ENCODE results near the gene CDH4. TPM values are rescaled to one million over a fixed set of nuclear protein-coding genes. Genes with fewer than 3 reads are reported as not detected.

CDH4 gene
- total RNA-seq, 1 experiment from 2014 or later: not detected

- Histone ChIP-seq H3K79me2 (ENCODE audit: low read depth) (no peaks in the 10 kb centered on the region), H3K27me3 (ENCODE audit: insufficient read depth, low read depth) (peaks cover 68% of the 10 kb centered on the region), H3K27ac (no peak overlapping the region), H2AFZ (no peak overlapping the region), H3F3A (ENCODE audit: insufficient read depth, low read depth) (no peaks in the 10 kb centered on the region), H4K20me1 (ENCODE audit: insufficient read depth) (no peaks in the 10 kb centered on the region), H3K4me1 (replicated peaks; ENCODE audit: insufficient read depth) (no peaks in the 10 kb centered on the region), H3K4me3 (no peak overlapping the region), H3K9me2 (ENCODE audit: insufficient read depth) (no peaks in the 10 kb centered on the region), H3K4me2 (no peak overlapping the region), H3K36me3 (ENCODE audit: low read depth) (no peaks in the 10 kb centered on the region), H3K9me3 (ENCODE audit: insufficient read depth, low read depth) (no peaks in the 10 kb centered on the region)
- TF ChIP-seq CTCF (conservative IDR thresholded peaks at IDR 0.05) (no peak), EZH2 (IDR thresholded peaks at IDR 0.05; ENCODE audit: low read depth) (no peak)
- ChIA-PET CTCF (no interaction called here), POLR2A (ENCODE audit: unreplicated experiment) (no interaction called here)
- no peak for DNase-seq
- intact Hi-C loops (cut with micrococcal nuclease; ENCODE audit: unreplicated experiment): no loop called here
- BruUV-seq (replicated peaks): no TSS peak
Measured at GRCh38 chr20:61728326-61728725, 476.3 kb downstream of the CDH4 start.

- H3K36me3 ChIP-seq (ENCODE audit: low read depth): no peaks in the 10 kb centered on the region
- no peak overlapping the region for H3K27ac ChIP-seq
- H3K27me3 ChIP-seq (ENCODE audit: insufficient read depth, low read depth): peaks cover 73% of the 10 kb centered on the region
- intact Hi-C loops (cut with micrococcal nuclease; ENCODE audit: unreplicated experiment): no loop called here
- no peaks in the 10 kb centered on the region for H4K20me1 ChIP-seq (ENCODE audit: insufficient read depth)
- no peak overlapping the region for H2AFZ ChIP-seq
- CTCF ChIA-PET: no interaction called here
- no TSS peak for BruUV-seq (replicated peaks)
- no peak overlapping the region for H3K4me2 ChIP-seq
- H3K4me1 ChIP-seq (replicated peaks; ENCODE audit: insufficient read depth): no peaks in the 10 kb centered on the region
- no peak for DNase-seq
- no peaks in the 10 kb centered on the region for H3F3A ChIP-seq (ENCODE audit: insufficient read depth, low read depth)
- POLR2A ChIA-PET (ENCODE audit: unreplicated experiment): no interaction called here
- no peak for TF ChIP-seq CTCF (conservative IDR thresholded peaks at IDR 0.05)
- TF ChIP-seq EZH2 (IDR thresholded peaks at IDR 0.05; ENCODE audit: low read depth): no peak
- H3K9me3 ChIP-seq (ENCODE audit: insufficient read depth, low read depth): no peaks in the 10 kb centered on the region
- no peaks in the 10 kb centered on the region for H3K9me2 ChIP-seq (ENCODE audit: insufficient read depth)
- H3K79me2 ChIP-seq (ENCODE audit: low read depth): no peaks in the 10 kb centered on the region
- H3K4me3 ChIP-seq: no peak overlapping the region
Measured at GRCh38 chr20:61728786-61729770, 477.0 kb downstream of the CDH4 start.

GRCh38 chr20:61730631-61731362, 478.7 kb downstream of the CDH4 start:
- BruUV-seq (replicated peaks): no TSS peak
- H3K36me3 ChIP-seq (ENCODE audit: low read depth): no peaks in the 10 kb centered on the region
- no peaks in the 10 kb centered on the region for H3K9me2 ChIP-seq (ENCODE audit: insufficient read depth)
- no peak overlapping the region for H3K27ac ChIP-seq
- DNase-seq: no peak
- CTCF ChIA-PET: no interaction called here
- peaks cover 81% of the 10 kb centered on the region for H3K27me3 ChIP-seq (ENCODE audit: insufficient read depth, low read depth)
- no peak overlapping the region for H3K4me3 ChIP-seq
- no peak overlapping the region for H2AFZ ChIP-seq
- POLR2A ChIA-PET (ENCODE audit: unreplicated experiment): no interaction called here
- H3K4me1 ChIP-seq (replicated peaks; ENCODE audit: insufficient read depth): no peaks in the 10 kb centered on the region
- no peak for TF ChIP-seq CTCF (conservative IDR thresholded peaks at IDR 0.05)
- no peaks in the 10 kb centered on the region for H3F3A ChIP-seq (ENCODE audit: insufficient read depth, low read depth)
- H3K79me2 ChIP-seq (ENCODE audit: low read depth): no peaks in the 10 kb centered on the region
- H4K20me1 ChIP-seq (ENCODE audit: insufficient read depth): no peaks in the 10 kb centered on the region
- H3K4me2 ChIP-seq: no peak overlapping the region
- no peaks in the 10 kb centered on the region for H3K9me3 ChIP-seq (ENCODE audit: insufficient read depth, low read depth)
- intact Hi-C loops (cut with micrococcal nuclease; ENCODE audit: unreplicated experiment): no loop called here
